IPS DF 4.7 (cell line): ENCODE measurements around the gene PNMA6E.
"Not testable (repeated sequence)": the region's sequence is repeated elsewhere in the genome, so short reads cannot be mapped to it uniquely, and the experiment has no call there.

Source experiments
- DNase-seq: peaks from one replicate; pipeline ENCODE4 v3.0.0-alpha.2; 2013; ENCODE audit warnings: low spot score; ENCODE audit errors: extremely low read depth

The PNMA6E gene

DNA sequence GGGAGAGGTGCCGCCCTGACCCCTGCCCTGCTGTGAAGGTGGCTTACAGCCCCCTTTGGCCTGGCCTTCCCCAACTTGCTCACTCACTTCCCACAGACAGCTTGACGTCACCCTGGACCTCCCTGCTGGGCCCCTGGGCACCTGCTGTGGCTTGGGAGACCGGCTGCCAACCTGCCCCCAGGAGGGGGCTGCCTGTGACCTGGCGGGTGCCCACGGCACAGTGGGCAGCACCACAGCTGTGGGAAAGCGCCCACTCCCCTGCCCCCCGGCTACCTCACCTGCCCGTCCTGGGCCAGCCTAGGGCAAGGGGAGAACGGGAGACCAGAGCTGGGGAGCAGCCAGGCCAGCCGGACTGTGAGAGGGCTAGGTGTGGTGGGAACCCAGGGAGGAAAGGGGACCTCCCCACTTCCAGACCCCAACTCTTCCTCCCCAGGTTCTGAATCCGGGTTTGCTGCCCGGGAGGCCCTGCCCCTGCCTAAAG, 7.8 kb upstream of the PNMA6E start:
- no peak for DNase-seq

DNA sequence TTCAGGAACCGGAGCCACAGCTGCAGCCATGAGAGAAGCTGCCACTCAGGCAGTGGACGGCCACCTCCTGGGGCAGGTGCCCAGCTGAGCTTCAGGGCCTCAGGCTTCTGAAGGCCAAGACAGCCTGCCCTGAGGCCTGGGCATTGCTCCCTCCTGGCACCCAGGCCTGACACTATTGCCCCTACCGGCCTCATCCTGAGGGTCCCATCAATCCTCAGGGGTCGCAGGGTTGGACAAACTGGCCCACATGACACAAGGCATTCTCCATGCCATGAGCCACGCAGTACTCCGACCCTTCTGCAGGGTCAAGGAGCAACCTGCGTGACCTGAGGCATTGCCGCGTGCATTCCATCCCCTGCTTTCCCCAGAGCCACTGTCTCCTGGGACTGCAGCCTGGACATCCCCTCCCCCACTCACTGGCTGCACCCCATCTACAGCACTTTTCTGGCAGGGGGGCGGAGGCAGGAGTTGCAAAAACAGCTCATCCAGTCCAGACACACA, 7.1 kb upstream of the PNMA6E start:
- DNase-seq, result no peak

DNA sequence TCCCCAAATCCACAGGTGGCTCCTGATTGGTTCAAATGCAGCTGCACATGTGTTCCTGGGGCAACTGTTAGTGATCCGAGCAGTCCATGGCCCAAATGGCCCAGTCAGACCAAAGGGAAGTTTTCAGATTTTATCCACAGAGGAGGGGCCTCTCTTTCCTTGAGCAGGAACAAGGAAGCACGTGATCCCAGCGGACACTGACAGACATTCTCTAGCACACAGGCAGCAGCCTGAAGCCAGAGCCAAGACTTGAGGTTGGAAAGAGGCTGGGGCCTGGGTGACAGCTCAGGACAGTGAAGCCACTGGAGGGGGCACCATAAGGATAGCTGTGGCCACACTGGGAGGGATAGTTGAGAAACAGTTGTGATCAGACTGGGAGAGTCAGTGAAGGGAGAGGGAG, 6.6 kb upstream of the PNMA6E start:
- DNase-seq, result no peak

DNA sequence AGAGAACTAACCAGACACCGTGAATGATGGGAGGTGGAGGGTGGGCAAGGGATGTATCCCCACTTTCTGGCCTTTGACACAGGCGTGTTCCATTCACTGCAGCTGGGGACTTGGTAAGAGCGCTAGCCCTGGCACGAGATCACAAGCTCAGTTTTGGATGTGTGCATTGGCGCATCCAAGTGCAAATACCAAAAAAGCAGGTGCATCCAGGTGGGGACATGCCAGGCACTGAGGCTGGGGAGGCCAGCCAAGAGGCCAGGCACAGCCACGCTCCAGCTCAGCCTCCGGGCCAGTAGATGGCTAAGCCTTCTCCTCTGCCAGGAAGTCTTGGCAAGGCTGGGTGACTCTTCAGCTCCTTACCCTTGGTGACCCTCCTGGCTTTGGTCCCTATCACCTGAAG, 5.8 kb upstream of the PNMA6E start:
- no peak for DNase-seq

DNA sequence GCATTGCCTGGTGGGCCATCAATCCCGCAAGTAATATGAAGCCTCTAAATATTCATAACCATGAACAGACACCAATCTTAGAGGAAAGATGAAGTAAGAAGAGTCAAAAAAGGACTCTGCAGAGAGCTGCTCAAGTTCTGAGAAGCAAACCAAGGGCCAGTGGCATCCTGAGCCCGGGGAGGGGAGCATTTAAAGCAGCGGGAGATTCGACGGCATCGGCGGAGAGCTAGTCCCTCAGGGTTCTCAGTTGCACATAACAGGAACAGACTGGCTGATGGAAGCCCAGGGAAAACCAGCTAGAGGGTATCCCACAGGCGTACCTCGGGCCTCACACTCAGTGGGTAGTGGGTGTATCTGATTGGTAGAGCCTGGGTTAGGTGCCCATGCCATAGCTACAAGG, 4.9 kb upstream of the PNMA6E start:
- DNase-seq, result no peak

DNA sequence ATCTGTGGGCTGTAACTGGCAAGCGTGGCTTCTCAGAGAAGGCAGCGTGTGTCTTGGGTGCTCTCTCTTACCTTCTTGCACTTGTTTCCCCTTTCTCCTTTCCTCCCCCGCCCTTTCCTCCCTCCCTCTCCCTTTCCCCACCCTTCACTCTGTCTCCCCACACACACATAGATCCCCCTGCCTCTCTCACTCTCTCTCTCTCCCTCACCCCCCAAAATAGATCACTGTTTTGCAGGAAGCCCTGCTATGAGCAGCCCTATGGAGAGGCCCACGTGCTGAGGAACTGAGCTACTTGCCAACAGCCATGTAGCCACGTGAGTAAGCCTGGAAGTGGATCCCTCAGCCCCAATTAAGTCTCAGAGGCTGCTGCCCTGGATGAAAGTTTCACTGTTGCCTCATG, 4.3 kb upstream of the PNMA6E start:
- no peak for DNase-seq

DNA sequence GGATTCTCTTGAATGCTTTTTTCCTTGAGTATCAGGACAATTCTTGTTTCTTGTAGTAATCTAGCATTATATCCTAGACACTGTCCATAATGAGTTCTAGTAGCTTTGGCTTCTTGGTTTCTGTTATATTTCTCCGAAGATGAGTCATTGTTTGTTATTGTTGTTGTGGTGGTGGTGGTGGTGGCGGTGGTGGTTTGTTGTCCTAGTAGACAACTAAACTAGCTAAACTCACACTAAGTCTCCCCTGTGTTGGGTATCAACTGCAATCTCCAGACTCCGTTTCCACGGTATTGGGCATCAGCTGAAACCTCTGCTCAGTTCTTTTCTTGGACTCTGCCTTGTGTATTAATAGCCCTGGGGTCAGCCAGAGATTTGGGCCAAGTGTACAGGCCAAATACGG, 3.2 kb upstream of the PNMA6E start:
- not testable (repeated sequence) for DNase-seq

DNA sequence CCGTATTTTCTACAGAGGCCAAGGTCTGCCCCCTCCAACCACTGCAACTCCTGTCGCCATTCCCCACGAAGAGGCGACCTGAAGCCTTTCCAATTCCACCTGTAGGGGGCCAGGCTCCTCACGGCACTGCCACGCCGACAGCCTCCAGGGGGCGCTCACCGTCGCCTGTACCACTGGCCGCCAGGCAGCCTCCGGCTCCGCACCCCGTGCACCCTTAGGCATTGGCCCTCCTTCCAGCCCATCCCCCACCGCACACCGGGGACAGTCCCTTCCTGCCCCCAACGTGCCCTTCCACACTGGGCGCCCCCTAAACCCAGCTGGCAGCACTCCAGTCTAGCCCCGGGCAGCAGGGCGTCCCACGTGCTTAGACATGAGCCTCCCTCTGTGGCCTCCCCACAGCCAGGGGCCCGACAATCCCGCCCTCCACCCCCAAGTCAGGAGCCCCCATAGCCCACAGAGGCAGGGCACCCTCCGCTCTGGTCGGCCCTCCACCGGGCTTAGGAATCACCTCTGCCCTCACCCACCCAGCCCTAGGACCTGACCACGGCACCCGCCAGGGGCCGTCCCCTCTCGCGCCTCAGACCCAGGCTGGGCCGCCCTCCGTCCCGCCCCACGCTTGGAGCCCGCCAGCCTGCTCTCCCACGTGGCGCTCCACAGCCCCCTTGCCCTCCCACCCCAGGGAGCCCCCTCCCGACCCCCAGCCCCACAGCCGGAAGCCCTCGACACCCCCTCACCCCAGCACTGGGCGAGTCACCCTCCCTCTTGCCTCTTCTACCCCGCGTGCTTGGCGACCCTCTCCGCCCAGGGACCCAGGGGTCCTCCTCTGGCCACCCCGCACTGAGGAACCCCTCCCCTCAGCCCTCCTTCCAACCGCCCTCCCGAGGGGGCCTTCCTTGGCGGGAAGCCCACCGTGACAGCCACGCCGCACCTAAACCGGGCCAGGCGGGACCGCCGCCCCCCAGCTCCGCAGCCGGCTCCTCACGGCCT, 711 bp downstream of the PNMA6E start:
- DNase-seq, result no peak

DNA sequence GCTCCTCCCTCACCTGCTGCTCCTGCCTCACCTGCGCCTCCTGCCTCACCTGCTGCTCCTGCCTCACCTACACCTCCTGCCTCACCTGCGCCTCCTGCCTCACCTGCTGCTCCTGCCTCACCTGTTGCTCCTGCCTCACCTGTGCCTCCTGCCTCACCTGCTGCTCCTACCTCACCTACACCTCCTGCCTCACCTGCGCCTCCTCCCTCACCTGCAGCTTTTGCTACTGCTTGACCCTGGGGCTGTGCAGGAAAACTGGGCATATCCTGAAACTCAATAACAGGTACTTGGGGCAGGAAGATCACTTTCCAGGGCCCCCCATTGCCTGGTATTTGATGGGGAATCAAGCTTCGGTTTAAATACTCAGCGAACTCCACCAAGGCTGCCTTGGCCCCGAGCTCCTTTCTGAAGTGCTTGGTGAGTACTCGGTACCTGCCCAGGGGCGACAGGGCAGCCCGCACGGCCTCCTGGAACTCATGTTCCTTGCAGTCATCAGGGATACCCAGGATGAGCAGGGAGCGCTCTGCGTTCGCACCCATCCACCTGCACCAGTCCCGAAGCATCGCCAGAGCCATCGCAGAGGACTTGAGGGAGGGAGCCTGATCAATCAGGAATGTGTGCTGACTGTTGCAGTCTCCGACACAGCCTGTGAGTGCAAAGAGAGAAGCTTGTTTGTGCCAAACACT, 2.7 kb downstream of the PNMA6E start:
- DNase-seq, result no peak

DNA sequence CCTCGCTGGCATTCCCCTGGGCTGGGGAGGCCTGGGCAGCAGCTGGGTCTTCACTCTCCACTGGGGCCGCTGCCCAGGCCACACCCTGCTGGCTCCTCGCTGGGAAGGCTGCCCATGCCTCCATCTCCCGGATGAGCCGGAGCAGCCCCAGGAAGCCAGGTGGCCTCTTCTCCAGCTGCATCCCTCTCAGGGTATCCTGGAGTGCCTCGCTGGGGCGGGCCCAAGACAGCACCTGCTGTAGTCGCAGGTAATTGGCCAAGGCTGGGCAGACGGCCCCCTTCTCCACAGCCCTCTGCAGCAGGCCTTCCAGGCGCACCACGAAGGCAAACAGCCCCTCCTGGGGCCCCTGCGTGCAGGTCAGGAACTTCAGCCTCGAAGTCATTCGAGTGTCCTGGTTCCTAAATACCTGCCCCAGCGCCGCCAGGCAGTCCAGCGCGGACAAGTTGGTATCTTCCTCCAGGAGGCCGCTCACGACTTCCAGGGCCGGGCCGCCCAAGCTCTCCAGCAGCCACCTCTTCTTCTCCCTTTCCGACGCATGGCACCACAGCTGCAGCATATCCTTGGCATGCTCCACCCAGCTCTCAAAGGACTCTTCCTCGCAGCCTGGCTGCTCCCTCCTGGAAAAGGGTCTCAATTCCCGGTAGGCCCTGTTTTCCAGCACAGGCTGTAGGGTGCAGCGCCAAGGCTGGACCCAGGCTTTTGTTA, 3.7 kb downstream of the PNMA6E start:
- no peak for DNase-seq

DNA sequence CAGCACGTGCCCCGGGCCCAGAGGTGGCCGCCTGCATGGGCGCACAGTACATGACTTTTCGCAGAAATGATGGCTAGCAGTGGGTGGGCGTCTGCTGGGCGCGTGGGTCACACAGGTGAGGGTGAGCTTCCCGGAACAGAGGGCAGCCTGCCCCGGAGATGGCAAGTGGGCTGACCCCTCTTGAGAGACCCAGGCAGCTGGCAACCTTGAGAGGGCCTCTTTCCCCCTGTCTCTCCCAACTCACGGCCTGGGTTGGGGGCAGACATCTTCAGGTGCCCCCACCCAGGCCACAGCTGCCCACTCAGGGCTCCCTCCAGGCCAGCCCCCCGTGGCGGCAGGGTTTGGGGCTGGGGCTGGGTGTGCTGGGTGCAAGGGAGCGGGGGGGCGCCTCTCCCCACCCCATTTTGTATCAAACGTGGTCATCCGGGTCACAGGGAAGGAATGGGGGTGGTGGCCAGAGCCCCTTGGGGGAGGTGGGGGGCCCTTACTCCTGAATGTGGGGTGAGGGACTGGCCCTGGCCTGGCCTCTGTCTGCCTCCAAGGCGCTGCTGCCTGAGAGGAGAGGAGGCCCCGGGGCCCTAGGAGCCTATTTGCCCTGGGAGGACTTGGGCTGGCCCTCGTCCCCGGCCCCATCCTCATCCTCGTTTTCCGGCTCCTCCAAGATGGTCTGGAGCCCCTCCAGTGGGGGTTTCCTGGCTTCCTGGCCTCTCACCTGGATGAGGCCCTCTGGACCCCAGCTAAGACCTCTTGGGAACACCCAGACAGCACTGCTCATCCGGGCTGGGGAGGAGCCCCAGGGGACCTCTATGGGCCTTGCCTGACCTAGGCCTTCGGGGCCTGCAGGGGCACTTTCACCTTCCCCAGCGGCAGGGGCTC, 4.6 kb downstream of the PNMA6E start:
- DNase-seq, result no peak

DNA sequence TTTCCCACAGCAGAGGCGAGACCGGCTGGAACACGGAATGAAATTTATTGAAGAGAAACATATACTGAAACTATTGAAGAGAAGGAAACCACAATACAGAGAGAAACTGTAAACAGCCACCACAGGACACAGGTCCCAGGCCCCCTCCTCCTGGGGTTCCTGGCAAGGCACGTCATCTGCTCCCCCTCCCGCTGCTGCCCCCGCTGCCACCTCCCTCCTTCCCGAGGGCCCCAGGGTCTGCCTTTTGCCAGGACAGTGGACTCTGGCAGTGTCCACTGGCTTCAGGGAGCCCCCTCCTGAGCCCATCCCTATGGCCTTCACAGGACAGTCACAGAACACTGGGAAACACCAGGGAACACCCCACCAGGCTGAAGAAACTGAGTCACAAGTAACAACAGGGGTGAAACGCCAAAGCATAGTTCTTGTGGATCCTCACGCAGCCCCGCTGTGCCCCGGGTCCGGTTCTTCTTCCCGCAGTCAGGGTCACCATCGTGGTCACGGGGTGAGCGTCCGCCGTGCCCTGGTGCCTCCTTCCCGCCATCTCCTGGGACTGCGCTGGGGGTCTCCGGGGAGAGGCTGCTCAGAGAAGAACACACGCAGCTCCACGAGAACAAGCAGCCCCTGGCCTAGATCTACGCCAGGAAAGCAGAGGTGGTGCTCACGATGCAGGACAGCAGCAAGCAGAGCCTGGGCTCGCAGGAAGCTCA, 5.4 kb downstream of the PNMA6E start:
- DNase-seq, result no peak

DNA sequence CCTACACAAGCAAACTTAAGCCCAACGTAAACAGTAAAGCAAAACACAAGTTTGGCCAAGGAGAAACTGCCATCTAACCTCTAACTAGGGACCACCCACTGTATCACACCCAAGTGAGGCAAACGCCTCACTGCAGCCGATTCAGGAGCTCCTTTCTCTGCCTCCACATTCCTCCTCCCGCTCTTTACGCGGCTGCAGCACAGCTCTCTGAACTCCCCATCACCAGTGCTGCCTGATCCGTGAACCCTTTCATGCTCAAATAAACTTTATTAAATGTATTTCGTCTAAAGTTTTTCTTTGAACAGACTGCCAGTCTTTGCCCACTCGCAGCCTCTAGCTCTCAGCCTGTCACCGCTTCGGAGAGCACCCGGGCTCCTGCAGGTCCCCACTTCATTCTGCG, 6.5 kb downstream of the PNMA6E start:
- DNase-seq, result no peak

DNA sequence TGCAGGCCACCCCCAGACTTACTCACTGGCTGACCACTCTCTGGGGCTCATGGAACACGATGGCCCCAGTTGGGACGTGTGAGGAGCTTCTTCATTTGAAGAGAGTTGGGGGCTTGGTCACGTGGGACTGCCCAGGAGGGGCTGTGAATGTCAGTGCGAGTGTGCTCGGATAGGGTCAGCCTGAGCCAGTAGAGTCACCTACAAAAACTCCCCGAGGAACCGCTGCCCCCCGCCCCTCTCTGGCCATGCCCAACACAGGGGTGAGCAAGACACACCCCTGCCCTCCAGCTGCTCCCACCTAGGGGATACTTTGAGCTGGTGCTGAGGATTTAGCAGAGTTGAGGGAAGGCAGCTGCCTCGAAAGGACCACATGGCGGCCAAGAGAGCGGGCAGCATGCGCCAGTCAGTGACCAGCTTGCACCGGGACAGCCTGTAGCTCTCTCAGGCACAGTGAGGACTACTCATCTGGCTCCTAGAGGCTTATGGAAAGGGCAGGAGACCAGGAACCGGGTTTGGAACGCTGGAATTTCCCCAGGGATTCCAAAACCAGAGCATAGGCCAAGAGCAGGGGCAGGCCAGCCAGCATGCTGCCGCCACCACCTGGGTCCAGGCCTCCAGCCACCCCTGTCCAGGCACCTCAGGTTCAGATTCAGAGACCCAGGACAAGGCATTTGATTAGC, 8.4 kb downstream of the PNMA6E start:
- DNase-seq, result no peak

DNA sequence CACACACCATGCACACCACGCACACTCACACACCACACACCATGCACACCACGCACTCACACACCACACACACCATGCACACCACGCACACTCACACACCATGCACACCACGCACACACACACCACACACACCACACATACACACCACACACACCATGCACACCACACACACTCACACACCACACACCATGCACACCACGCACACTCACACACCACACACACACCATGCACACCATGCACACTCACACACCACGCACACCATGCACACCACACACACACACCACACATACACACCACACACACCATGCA, 11.7 kb downstream of the PNMA6E start:
- DNase-seq, result not testable (repeated sequence)

DNA sequence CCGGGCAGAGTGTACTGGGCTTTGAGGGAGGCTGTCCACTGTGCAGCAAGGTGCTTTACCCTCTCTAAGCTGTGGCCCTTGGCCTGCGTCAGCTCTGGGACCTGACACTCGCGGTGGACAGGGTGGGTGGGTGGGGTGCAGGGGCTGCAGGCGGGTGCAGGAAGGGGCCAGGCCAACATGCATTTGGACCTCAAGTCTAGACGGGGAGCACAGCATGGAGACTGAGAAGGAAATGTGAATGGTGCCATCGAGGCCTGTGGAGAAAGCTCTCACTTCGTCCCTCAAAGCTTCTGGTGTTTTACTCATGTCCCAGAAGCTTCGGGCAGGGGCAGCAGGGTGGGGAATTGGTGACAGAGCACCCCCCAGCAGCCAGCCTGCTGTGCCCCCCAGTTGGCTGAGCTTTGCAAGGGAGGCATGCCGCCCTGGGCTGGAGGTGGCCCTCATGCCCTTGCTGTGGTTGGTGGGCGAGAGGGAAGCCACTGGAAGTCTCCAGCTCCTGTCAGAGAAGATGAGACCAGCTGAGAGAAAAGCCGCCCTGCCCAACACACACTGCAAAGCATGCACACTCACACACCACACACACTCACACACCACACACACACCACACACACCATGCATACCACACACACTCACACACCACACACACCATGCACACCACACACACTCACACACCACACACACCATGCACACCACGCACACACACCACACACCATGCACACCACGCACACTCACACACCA, 12.3 kb downstream of the PNMA6E start:
- no peak for DNase-seq

DNA sequence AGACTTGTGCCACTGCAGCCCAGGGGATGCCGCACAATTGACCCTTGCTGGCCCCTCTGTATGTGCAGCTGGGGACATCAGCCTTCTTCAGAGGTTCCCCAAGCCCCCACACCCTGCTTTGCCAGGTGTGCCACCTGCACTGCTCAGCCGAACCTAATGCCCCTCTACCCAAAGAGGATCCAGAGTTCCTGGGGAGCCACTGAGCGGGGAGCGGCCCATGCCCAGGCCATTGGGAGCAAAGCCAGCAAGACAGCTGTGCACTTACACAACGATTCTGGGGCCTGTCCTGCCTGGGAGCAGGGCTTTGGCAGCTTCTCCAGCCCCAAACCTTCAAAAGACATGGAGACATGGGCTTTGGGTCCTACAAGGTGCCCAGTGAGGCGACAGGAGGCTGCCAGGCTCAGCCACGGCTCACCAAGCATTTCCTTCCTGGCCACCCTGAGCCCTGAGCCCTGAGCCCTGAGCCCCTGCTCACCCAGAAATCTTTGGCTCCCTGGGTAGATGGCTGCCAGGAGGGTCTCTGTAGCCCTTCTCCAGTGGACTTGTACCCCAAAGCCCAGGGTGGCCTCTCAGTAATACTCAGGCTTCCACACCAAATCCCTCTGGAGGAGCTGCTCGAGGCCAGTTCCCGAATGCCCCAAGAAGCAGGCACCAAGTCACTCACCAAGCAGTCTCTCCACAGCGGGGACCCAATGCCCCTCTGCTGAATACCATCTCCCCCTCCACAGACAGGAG, 13.0 kb downstream of the PNMA6E start:
- DNase-seq, result no peak

DNA sequence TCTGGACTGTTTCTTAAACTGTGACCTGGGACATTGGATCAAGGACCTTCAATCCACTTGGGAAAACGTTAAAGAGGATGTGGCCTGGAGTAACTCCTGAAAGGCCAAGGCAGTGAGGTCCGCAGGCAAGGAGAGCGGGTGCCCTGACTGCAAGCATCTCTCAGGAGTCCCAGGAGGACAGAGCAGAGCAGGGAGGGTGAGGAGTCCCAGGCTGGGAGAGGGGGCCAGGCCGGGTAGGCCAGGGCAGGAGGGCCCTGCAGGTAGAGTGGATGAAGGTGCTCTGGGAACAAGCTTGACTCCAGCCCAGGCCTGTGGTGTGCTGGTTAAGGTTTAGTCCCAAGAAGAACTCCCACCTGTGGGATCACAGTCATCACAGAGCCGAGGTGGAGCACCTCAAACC, 13.8 kb downstream of the PNMA6E start:
- DNase-seq, result no peak
